Measurements from ENCODE around the gene RAB10. TPM values are rescaled to one million over a fixed set of nuclear protein-coding genes. Genes with fewer than 3 reads are reported as not detected.

RAB10 gene
- total and polyA plus RNA-seq, 2 of the 4 experiments (the other 2 are of a cell fraction) = 30.1 to 77.1 TPM

GRCh38 chr2:26077291-26077690, 43.4 kb downstream of the RAB10 start:
- POLR2A ChIA-PET (ENCODE audit: unreplicated experiment) = no interaction called here
- BruUV-seq (replicated peaks) = no TSS peak

More at GRCh38 chr2:26077291-26077690, 43.4 kb downstream of the RAB10 start:
- no peak overlapping the region for H3K9ac ChIP-seq (ENCODE audit: low read depth, low read length)
- no peak overlapping the region for H3K14ac ChIP-seq (replicated peaks; ENCODE audit: low read depth, low read length)
- TF ChIP-seq BHLHE40 (IDR thresholded peaks at IDR 0.05; ENCODE audit: low read depth, low read length) (no peak), FOS (IDR thresholded peaks at IDR 0.05; ENCODE audit: low read depth, low read length) (no peak), CEBPB (IDR thresholded peaks at IDR 0.05; ENCODE audit: low read depth, low read length) (no peak), MAFK (IDR thresholded peaks at IDR 0.05; ENCODE audit: low read depth, low read length) (no peak), USF2 (IDR thresholded peaks at IDR 0.05; ENCODE audit: low read depth, low read length) (no peak), CTCF (conservative IDR thresholded peaks at IDR 0.05; ENCODE audit: low read depth, low read length) (no peak), RCOR1 (IDR thresholded peaks at IDR 0.05; ENCODE audit: insufficient replicate concordance, low read length) (no peak), ELK1 (IDR thresholded peaks at IDR 0.05; ENCODE audit: borderline replicate concordance, low read depth, low read length) (no peak), SMC3 (IDR thresholded peaks at IDR 0.05; ENCODE audit: low read depth, low read length) (no peak), NFE2L2 (IDR thresholded peaks at IDR 0.05; ENCODE audit: low read depth, low read length) (no peak)
- no peak overlapping the region for H2BK5ac ChIP-seq (ENCODE audit: low read depth, low read length, poor library complexity, severe bottlenecking)
- no peak for ATAC-seq (ENCODE audit: low read depth)
- H2AK9ac ChIP-seq (replicated peaks; ENCODE audit: low read depth, low read length, poor library complexity) = no peak overlapping the region
- no peak overlapping the region for H2BK120ac ChIP-seq (ENCODE audit: low read depth, low read length)
- no peak overlapping the region for H2AK5ac ChIP-seq (ENCODE audit: low read depth, low read length)
- in situ Hi-C loops (cut with MboI; ENCODE audit: low sequenced_read_pairs) = no loop called here
- H4K8ac ChIP-seq (ENCODE audit: low read depth in 2 of 2, low read length in 2 of 2) = no peak overlapping the region
- H3K18ac ChIP-seq (ENCODE audit: low read depth, low read length) = no peak overlapping the region
- no peaks in the 10 kb centered on the region; the same call in 1 of the 2 replicates for H3K9me3 ChIP-seq (ENCODE audit: control insufficient read depth, insufficient read depth, low read length)
- H4K91ac ChIP-seq (ENCODE audit: insufficient read depth, low read depth, low read length) = no peak overlapping the region
- H2AFZ ChIP-seq (replicated peaks; ENCODE audit: low read length, poor library complexity) = no peak overlapping the region
- CTCF ChIA-PET = no interaction called here
- H3K9me1 ChIP-seq (ENCODE audit: insufficient read depth, low read length) = no peaks in the 10 kb centered on the region
- dilution Hi-C loops (cut with HindIII; ENCODE audit: low sequenced_read_pairs, unreplicated experiment) = no loop called here
- peaks cover 54% of the 10 kb centered on the region for H4K20me1 ChIP-seq (ENCODE audit: insufficient read depth, low read length)
- peaks cover 36 to 65% of the 10 kb centered on the region in 2 experiments for H3K79me1 ChIP-seq (ENCODE audit: low read depth in 1 of 2, low read length in 2 of 2)
- H3K23ac ChIP-seq (ENCODE audit: low read depth, low read length) = no peak overlapping the region
- no peak for DNase-seq
- H4K5ac ChIP-seq (ENCODE audit: low read depth, low read length) = no peak overlapping the region
- peaks cover 3% of the 10 kb centered on the region for H3K4me1 ChIP-seq (ENCODE audit: control insufficient read depth, insufficient read depth, low read length)
- H2BK20ac ChIP-seq (ENCODE audit: low read depth, low read length) = no peak overlapping the region
- no peaks in the 10 kb centered on the region for H3K27me3 ChIP-seq (ENCODE audit: control insufficient read depth, insufficient read depth, low read length)
- no peak overlapping the region for H3K56ac ChIP-seq (ENCODE audit: extremely low read depth, insufficient read depth, low read length)
- intact Hi-C loops (cut with micrococcal nuclease) = no loop called here
- H3K4me2 ChIP-seq (ENCODE audit: low read depth, low read length) = no peak overlapping the region
- H3K4ac ChIP-seq (ENCODE audit: low read depth, low read length) = no peak overlapping the region
- H3K4me3 ChIP-seq (ENCODE audit: insufficient read depth, low read depth, low read length) = no peak overlapping the region
- no peak overlapping the region for H3K27ac ChIP-seq (ENCODE audit: insufficient read depth, low read length)
- peaks cover 3% of the 10 kb centered on the region; the same call in 1 of the 2 replicates for H3K36me3 ChIP-seq (ENCODE audit: control insufficient read depth, insufficient read depth, low read length)
- no CpG with 5 or more reads among the region's 2 CpGs for WGBS, 2 experiments (ENCODE audit: extremely low coverage in 2 of 2, insufficient read length in 1 of 2)
- H2BK15ac ChIP-seq (ENCODE audit: low read depth, low read length) = no peak overlapping the region
